Progenitor cell of endocrine pancreas (in vitro differentiated cells): ENCODE measurements around the gene NOX3. TPM values are rescaled to one million over a fixed set of nuclear protein-coding genes. Genes with fewer than 3 reads are reported as not detected.
"Not testable (repeated sequence)": the region's sequence is repeated elsewhere in the genome, so short reads cannot be mapped to it uniquely, and the experiment has no call there.

Experiments
- DNase-seq: peaks from one replicate; pipeline ENCODE4 v3.0.0; 2021; ENCODE audit warnings: low spot score; ENCODE audit not compliant: unreplicated experiment
- H3K27ac Mint-ChIP-seq: 2 replicates; pipeline ENCODE4 v1.8.0; 2021; ENCODE audit warnings: mild to moderate bottlenecking, moderate library complexity, mixed read lengths
- H3K27me3 Mint-ChIP-seq: 2 replicates; pipeline ENCODE4 v1.8.0; 2021; ENCODE audit warnings: mixed read lengths
- H3K36me3 Mint-ChIP-seq: 2 replicates; pipeline ENCODE4 v1.8.0; 2022; ENCODE audit warnings: mixed read lengths; ENCODE audit not compliant: insufficient read depth
- H3K4me1 Mint-ChIP-seq: 2 replicates; pipeline ENCODE4 v1.8.0; 2021; ENCODE audit warnings: low read depth, mixed read lengths
- H3K4me3 Mint-ChIP-seq: 2 replicates; pipeline ENCODE4 v1.8.0; 2021; ENCODE audit warnings: low read depth, mild to moderate bottlenecking, moderate library complexity, mixed read lengths
- H3K9me3 Mint-ChIP-seq: 2 replicates; pipeline ENCODE4 v1.8.0; 2021; ENCODE audit warnings: low read depth, mixed read lengths
- total RNA-seq: library from RNA; stranded (reverse); gene quantifications from 2 replicates; pipeline ENCODE4 v1.2.1, GENCODE V29; 2021
- TF ChIP-seq, protein P1 (sequence below): fragments of 200-600 bp; sonication (generic); IDR thresholded peaks from one replicate; pipeline ENCODE4 v1.5.0; 2021; ENCODE audit warnings: antibody characterized with exemption, mild to moderate bottlenecking; ENCODE audit not compliant: unreplicated experiment

The NOX3 gene
- total RNA-seq, 1 donor from 2014 or later, result not detected

DNA sequence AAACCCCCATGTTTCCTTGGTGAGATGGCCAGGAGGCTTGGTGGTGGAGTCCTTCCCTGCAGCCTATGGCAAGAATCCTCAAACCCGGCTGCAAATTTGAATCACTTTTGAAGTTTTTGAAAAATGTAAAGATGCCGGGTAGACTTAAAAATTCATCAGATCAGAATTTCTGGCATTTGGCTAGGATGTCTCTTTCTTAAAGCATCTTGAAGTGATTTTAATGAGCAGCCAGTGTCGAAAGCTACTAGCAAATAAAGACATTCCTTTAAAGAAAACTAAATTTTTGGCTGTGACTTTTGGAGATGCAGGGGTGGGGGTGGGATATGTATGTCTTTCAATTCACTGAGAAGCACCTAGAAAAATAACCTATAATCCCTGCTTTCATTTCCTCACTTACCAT lies 25.6 kb upstream of the NOX3 start:
- H3K36me3 Mint-ChIP-seq, result no peaks in the 10 kb centered on the region
- TF ChIP-seq, protein P1, sequence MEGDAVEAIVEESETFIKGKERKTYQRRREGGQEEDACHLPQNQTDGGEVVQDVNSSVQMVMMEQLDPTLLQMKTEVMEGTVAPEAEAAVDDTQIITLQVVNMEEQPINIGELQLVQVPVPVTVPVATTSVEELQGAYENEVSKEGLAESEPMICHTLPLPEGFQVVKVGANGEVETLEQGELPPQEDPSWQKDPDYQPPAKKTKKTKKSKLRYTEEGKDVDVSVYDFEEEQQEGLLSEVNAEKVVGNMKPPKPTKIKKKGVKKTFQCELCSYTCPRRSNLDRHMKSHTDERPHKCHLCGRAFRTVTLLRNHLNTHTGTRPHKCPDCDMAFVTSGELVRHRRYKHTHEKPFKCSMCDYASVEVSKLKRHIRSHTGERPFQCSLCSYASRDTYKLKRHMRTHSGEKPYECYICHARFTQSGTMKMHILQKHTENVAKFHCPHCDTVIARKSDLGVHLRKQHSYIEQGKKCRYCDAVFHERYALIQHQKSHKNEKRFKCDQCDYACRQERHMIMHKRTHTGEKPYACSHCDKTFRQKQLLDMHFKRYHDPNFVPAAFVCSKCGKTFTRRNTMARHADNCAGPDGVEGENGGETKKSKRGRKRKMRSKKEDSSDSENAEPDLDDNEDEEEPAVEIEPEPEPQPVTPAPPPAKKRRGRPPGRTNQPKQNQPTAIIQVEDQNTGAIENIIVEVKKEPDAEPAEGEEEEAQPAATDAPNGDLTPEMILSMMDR, result no peak
- no peak for DNase-seq
- no peaks in the 10 kb centered on the region for H3K9me3 Mint-ChIP-seq
- no peak overlapping the region for H3K4me3 Mint-ChIP-seq
- H3K27ac Mint-ChIP-seq, result no peak overlapping the region
- no peaks in the 10 kb centered on the region for H3K27me3 Mint-ChIP-seq
- no peaks in the 10 kb centered on the region for H3K4me1 Mint-ChIP-seq

GRCh38 chr6:155473741-155474140 lies 18.1 kb upstream of the NOX3 start:
- TF ChIP-seq, protein P1, result no peak
- Mint-ChIP-seq H3K4me3 (no peak overlapping the region), H3K4me1 (no peaks in the 10 kb centered on the region), H3K36me3 (peaks cover 1% of the 10 kb centered on the region), H3K27ac (no peak overlapping the region), H3K9me3 (peaks cover 17% of the 10 kb centered on the region), H3K27me3 (no peaks in the 10 kb centered on the region)
- no peak for DNase-seq

GRCh38 chr6:155472886-155473285 lies 17.2 kb upstream of the NOX3 start:
- peaks cover 1% of the 10 kb centered on the region for H3K36me3 Mint-ChIP-seq
- TF ChIP-seq, protein P1, result no peak

GRCh38 chr6:155470979-155471616 lies 15.5 kb upstream of the NOX3 start:
- not testable (repeated sequence) for H3K4me1 Mint-ChIP-seq, DNase-seq, H3K27ac Mint-ChIP-seq, H3K4me3 Mint-ChIP-seq, H3K27me3 Mint-ChIP-seq, H3K36me3 Mint-ChIP-seq
- H3K9me3 Mint-ChIP-seq, result peaks cover 27% of the 10 kb centered on the region

More at GRCh38 chr6:155472886-155473285, 17.2 kb upstream of the NOX3 start:
- DNase-seq, result no peak
- H3K4me1 Mint-ChIP-seq, result no peaks in the 10 kb centered on the region
- no peak overlapping the region for H3K27ac Mint-ChIP-seq
- no peaks in the 10 kb centered on the region for H3K27me3 Mint-ChIP-seq
- no peak overlapping the region for H3K4me3 Mint-ChIP-seq
- peaks cover 20% of the 10 kb centered on the region for H3K9me3 Mint-ChIP-seq

DNA sequence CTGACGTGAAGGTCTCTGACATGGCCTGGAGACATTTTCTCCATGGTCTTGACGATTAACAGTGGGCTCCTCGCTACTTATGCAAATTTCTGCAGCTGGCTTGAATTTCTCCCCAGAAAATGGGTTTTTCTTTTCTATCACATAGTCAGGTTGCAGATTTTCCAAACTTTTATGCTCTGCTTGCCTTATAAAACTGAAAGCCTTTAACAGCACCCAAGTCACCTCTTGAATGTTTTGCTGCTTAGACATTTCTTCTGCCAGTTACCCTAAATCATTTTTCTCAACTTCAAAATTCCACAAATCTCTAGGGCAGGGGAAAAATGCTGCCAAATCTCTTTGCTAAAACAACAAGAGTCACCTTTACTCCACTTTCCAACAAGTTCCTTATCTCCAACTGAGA lies 12.9 kb upstream of the NOX3 start:
- DNase-seq, H3K27ac Mint-ChIP-seq, H3K4me1 Mint-ChIP-seq, H3K27me3 Mint-ChIP-seq, H3K36me3 Mint-ChIP-seq, H3K4me3 Mint-ChIP-seq: not testable (repeated sequence)
- H3K9me3 Mint-ChIP-seq, result peaks cover 39% of the 10 kb centered on the region

- H3K4me3 Mint-ChIP-seq, result no peak overlapping the region
- peaks cover 1% of the 10 kb centered on the region for H3K36me3 Mint-ChIP-seq
- no peaks in the 10 kb centered on the region for H3K4me1 Mint-ChIP-seq
- H3K27me3 Mint-ChIP-seq, result no peaks in the 10 kb centered on the region
- H3K27ac Mint-ChIP-seq, result no peak overlapping the region
- TF ChIP-seq, protein P1, result no peak
- no peak for DNase-seq
- peaks cover 39% of the 10 kb centered on the region for H3K9me3 Mint-ChIP-seq
Observed at GRCh38 chr6:155466539-155466938, 10.9 kb upstream of the NOX3 start.
